HG02571 (cell line): ENCODE results near the gene PPP3R1.
"Not testable (repeated sequence)": the region's sequence is repeated elsewhere in the genome, so short reads cannot be mapped to it uniquely, and the experiment has no call there.

Experiments used
- ATAC-seq: cut with Tn5 transposase; IDR thresholded peaks from one replicate; pipeline ENCODE4 v1.9.1; 2021; ENCODE audit warnings: mild to moderate bottlenecking, moderate library complexity; ENCODE audit not compliant: unreplicated experiment

The PPP3R1 gene

DNA sequence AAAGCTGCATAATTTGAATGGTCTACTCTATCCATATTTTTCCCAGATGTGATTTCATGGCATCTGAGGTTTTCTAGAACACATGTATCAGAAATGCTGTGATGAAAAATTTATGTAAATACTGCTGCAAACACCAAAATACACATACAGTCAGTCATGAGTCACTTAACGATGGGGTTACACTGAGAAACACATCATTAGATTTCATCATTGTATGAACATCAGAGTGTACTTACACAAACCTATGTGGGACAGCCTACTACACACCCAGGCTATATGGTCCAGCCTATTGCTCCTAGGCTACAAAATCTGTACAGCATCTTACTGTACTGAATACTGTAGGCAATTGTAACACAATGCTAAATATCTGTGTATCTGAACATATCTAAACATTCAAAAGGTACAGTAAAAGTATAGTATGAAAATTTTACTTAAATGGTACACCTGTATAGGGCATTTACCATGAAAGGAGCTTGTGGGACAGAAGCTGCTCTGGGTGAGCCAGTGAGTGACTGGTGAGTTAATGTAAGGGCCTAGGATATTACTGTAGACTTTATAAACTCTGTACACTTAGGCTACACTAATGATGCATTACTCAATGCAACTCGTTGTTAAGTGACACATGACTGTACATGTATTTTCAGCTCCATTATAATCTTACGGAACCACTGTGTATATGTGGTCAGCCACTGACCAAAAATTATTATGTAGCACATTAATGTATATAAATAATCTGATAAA, 61.2 kb downstream of the PPP3R1 start:
- no peak for ATAC-seq

DNA sequence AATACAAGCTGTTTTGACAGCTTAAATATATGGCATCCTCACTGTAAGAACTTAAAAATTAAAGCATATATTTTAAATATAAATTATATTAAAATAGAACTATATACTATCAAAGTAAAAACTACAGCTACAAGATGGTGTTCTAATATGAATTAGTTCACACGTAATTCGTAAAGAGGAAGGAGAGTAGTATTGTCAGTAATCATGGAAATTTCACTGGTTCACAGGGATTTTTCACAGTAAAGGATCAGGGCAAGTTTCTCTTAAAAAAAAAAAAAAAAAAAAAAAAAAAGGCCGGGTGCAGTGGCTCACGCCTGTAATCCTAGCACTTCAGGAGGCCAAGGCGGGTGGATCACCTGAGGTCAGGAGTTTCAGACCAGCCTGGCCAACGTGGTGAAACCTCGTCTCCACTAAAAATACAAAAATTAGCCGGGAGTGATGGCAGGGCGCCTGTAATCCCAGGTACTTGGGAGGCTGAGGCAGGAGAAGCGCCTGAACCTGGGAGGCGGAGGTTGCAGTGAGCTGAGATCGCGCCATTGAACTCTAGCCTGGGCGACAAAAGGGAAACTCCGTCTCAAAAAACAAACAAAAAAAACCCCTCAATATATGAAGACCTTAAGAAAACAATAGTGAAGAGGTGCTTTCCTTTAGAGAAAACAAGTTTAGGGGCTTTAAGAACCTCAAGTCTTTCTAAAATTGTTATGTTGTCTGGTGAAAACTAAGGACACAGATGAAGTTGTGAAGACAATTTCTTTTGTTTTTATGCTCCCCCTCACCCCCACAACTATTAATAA, 62.1 kb downstream of the PPP3R1 start:
- no peak for ATAC-seq

DNA sequence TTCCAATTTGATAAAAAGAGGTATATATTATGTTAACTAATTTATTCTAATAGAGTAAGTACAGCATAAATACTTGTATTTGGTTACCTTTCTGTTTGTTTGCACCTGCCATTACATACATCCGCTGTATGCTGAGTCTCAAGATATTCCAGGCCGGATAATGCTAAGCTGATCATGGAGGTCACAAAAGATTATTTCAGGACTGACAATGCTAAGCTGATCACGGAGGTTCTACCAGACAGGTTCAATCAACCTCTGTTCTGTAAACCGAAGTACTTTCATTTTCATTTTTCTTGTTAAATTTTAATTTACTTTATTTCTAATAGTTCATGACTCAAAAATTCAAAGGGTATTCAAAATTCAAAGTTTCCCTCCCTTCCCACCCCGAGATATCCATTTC, 63.5 kb downstream of the PPP3R1 start:
- ATAC-seq: no peak

DNA sequence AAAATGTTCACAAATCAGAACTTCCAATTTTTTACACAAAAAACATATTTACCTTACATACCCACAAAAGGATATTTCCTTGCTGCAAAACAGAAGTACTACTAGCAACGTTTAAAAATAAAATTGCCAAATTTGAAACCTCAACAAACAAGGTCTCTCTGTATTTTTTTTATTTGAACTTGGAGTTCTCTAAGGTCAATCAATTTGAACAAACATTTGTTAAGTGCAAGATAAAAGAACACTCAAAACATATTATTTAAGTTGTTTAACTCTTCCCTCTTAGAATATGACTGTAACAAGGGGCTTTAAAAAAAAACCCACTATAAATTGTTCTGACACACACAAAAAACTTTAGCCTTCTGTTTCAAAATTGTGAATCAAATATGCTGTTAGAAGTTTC, 65.0 kb downstream of the PPP3R1 start:
- ATAC-seq: no peak

DNA sequence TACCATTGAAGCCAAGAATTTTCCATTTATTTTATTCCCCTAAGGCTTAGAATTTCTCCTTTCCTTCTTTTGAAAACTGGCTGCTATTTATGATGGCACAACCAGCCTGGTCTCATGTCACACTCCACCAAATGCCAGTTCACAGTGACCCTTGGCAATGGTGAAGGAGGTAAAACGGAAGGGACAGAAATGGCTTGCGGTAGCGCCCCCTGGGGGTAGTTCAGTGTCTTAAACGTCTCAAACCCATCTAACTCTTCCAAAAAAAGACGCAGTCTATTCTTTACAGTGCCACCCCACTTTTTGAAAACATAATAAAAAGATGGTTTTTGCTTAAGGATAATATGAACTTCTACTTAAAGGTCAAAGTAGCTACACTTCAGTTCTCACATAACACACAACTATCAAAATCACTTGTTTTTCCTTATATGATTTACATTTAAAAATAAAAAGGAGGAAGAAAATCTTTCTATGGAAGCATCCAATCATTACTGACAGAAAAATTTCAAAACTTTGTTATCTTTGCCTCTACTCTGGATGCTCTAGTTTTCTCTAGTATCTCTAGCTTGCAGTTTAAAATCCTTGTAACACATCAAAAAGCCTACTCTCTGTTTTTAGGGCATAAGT, 66.7 kb downstream of the PPP3R1 start:
- no peak for ATAC-seq

DNA sequence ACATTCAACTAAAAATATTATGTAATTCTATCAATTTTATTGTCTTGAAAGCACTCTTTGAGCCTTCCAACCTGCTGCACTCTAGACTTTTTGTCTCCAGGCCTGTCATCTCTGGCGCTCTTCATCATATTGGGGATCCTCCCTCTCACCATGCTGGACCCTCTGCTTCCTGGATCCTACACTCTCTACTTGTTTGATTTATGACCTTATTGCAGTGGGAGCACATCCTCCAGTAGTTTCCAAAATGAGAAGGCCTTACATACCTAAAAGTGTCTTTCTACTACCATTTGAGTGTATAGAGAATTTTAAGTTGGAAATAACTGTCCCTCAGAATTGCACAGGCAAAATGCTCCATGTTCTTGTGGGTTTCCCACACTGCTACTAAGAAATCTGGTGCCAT, 69.4 kb downstream of the PPP3R1 start:
- no peak for ATAC-seq

DNA sequence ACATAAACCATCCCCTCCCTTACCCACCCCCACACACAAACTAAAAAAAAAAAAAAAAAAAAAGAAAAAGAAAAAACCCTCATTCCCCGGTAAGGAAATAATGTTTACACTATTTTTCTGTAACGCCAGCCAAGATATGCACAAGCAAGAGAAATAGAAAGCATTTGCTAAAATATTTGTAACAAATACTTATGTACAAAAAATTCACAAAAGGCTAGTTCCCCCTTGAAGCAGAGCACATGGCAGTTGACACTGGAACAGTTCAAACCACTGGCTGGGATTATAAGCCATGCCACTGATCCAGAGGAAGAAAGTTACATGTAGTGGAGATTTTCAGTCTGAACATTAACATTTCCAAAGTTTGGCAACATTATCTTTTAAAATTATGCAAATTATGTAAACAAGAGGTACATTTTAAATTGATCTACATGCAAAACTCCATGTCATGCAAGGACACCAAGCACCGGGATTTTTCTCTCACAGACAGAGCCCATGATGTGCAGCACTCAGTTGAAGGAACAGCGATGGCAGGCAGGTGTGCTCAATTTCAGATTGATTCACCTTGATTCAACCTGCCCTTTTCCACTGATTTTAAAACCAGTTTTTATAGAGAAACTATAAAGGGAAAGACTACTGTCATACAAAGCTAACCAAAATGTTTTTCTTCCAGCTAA, 73.2 kb downstream of the PPP3R1 start:
- no peak for ATAC-seq

DNA sequence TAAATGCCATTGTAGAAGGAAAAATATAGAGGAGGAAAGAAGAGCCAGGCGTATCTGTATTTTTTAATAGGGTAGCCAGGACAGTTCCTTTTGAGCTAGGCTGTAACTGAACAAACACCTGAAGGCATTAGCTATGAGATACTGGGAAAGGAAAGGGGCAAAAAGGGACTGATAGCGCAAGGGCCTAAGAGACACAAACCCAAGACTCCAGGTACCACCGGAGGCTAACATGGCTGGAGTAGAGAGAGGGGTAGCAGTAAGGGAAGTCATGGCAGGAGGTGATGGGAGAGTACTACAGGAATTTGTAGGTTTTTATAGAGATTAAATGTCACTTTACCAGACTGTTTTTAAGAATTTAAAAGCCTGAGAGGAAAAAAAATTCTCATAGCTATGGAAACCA, 73.9 kb downstream of the PPP3R1 start:
- ATAC-seq: no peak

DNA sequence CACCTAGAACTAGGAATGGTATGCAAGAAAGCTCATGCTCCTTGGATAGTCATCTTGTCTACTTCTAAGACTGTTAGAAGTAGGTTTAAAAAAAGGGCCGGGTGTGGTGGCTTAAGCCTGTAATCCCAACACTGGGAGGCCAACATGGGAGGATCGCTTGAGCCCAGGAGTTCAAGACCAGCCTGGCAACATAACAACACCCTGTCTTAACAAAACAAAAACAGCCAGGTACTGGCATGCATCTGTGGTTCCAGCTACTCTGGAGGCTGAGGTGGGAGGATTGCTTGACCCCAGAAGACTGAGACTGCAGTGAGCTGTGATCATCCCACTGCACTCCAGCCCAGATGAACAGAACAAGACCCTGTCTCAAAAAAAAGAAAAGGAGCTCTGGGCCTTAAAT, 74.8 kb downstream of the PPP3R1 start:
- no peak for ATAC-seq

DNA sequence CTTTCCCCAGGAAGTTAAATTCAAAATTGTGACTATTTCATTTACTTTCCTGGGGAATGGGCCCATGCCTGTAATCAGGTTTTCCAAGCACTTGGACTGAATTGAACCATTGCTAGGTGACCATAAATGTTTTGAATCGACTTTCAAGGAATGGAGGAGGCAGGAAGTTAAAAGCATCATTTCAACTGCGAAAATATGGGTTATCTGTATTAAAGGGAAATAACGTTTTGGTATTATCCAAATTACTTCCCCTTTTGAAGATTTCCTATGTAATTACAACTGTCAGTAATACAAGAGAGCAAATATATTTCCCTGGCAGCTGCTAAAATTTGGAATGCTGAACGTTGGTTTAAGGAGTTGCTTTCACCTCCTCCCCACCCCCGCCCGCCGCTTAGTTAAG, 75.7 kb downstream of the PPP3R1 start:
- ATAC-seq: no peak

DNA sequence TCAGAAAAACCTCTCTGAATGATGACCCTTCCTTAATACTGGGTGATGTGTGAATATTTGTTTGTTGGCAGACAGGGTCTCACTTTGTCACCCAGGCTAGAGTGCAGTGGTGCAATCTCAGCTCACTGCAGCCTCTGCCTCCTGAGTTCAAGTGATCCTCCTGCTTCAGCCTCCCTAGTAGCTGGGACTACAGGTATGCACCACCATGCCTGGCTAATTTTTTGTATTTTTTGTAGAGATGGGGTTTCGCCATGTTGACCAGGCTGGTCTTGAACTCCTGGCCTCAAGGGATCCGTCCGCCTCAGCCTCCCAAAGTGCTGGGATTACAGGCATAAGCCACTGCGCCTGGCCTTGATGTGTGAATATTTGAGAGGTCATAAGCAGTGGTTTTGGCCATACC, 77.1 kb downstream of the PPP3R1 start:
- not testable (repeated sequence) for ATAC-seq

DNA sequence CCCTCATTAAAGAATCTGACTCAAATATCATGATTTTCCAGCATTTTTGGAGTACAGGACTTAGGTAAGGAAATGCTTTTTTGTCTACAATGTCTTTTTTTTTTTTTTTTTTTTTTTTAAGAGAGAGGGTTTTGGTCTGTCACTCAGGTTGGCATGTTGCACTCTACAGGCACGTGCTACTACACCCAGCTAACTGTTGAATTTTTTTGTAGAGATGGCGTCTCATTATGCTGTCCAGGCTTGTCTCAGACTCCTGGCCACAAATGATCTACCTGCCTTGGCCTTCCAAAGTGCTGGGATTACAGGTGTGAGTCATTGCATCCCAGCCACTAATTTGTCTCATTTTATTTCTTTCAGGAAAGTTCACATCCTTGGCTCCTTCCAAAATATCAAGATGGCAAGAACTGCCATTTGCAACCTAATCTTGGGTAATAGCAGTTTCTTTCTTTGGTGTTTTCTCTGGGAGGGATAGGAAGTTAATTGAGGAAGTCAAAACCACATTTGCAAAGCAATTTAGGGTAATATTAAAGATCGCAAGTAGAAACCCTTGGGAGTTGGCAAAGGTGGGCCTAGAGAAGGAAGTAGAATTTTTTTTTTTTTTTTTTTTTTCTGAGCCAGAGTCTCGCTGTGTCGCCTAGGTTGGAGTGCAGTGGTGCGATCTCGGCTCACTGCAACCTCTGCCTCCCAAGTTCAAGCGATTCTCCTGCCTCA, 79.2 kb downstream of the PPP3R1 start:
- no peak for ATAC-seq

DNA sequence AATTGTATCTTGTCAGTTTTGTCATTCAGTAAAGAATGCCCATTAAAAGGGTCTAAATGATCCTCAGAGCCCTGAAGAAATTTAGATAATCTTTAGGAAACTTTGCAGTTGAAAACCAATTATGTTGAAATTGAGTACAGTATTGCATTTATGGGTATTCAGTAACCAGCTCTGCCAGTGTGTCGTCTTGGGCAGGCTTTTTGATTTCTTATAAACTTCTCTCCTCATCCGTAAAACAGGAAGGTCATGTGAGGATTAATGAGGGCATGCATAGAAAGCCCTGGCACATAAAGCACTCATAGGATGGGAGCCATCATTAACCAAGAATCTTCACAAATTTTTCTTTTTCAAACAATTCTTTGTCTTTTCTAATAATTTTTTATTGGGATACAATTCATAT, 79.8 kb downstream of the PPP3R1 start:
- ATAC-seq: no peak

DNA sequence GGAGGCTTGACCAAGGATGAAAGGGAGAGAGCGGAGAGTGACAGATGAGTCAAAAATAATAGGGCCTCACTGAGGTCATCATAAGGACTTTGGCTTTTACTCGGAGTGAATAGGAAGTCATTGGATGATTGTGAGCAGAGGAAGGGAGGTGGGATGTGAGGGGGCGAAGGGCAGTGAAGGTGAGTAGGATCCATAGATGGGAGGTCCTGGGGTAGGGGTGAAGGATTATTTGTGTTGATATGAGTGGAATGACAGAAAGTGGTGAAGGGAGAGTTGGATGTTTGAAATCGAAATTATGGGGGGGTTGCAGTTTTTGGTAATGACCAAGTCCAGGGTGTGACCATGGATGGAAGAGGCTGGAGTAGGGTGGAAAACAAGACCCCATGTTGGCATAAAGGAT, 80.6 kb downstream of the PPP3R1 start:
- no peak for ATAC-seq

DNA sequence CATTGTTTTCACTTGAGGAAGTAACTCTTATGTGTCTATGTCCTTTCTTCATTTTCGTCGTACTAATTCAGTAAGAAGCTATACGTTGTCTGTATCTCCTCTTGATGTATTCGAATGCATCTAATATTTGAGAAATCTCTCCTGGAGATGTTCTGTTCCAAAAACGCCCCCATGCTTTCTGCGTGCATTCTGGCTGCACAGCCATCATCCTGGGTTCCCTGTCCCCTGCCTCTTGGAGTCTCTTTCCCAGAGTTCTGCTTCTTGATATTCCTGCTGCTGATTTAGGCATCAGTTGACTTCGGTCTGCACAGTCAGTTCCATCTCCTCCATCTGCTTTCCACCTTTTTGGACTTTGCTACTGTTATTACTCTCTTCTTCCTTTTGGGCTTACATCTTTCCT, 81.2 kb downstream of the PPP3R1 start:
- ATAC-seq: no peak

DNA sequence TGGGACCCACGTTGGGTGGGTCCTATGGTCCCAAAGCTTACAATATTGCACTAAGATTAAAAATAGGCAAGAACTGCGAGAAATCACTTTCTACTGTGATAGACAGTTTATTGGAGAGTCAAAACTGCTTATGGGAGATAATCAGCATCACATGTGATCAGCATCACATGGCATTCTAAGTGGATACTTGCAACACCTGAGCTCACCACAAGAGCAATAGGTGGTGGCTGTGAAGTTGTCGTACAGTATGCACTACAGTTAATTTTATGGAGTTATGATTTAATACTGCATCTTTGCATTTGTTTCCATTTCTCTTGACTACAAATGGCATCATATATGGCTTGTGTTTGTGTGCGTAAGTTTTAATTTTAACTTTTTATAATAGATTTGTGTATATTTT, 83.0 kb downstream of the PPP3R1 start:
- ATAC-seq: no peak

DNA sequence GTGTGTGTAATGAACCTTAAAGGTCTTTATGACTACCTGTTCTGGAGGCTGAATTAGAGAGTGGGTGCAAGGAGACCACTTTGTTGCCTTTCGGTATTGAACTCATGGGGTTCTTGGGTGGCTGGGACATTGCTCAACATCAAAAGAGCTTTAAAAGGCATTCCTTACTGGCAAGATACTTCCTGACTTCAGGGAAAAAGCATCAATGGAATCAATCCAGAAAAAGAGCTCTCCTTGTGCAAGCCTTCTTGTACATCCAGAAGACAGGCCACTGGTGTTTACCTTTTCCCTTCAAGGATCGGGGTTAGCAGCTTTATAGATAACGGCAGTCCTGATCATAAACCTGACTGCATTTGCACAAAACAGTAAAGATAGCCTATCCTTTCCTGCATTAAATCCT, 85.1 kb downstream of the PPP3R1 start:
- ATAC-seq: no peak

DNA sequence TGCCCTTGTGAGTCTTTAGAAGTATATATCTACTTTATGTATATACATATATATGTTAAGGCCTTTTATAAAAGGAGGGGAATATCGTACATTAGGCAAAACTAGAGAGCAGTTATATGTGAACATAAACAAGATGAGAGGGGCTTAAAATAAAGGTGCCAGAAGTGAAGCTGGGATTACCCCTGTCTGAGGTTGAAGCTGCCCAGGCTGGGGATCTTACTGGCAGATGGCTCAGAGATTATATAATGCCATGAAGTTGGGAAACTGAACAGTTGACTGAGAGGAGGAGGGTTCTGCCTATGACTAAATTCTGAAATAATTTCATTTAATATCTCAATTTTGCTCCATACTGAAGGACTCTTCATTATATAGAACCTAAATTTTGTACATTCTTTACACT, 88.7 kb downstream of the PPP3R1 start:
- ATAC-seq: no peak

DNA sequence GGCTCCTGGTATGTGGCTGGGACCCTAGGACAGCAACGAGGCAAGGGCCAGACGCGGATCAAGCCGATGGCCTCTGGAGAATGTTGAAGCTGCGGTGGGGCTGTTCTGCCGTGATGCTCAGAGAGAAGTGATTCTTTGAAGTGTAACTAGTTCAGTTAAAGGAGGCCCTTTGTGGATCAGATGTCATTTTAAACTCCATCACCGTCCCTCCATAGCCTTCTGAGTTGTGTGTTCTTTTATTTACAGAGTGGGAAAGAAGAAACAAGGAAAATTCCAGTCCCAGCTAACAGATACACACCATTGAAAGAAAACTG, 94.2 kb downstream of the PPP3R1 start:
- ATAC-seq: no peak

DNA sequence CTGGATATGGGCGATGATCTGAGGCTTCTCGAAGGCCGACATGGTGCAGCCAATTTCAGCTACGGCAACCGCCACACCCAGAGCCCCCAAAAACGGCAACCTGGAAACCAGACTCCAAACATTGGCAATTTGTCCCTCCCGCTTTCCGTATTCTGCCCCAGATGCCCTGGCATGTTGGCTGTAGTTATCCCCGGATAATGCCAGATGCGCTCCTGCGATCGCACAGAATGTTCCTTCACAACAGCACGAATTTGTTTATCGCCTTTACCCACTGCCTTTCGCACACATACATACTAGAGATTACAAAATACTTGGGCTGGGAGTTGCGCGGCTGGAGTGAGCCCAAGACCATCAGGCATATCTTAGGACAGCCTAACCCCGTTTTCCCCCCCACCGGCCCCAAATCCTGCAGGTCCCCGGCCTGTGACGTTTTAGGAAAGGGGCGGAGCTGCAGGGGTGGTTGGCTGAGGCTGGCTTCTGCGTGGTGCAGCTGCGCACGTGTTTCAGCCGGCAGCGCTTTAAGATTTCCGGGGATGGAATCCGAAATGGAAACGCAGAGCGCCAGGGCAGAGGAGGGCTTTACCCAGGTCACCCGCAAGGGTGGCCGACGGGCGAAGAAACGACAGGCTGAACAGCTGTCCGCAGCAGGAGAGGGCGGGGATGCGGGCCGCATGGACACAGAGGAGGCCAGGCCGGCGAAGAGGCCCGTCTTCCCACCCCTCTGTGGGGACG, 94.8 kb downstream of the PPP3R1 start, which contains the start of gene PNO1:
Gene PNO1, plus strand, starts transcription at position 487 of the 732 bp plus-strand sequence. Its CDS starts 47 bp downstream, at position 534.
- ATAC-seq: peak; percentile 92
